Amniotic epithelial cell (primary cell): ENCODE data around the gene PSMG3.
"Not testable (repeated sequence)": the region's sequence is repeated elsewhere in the genome, so short reads cannot be mapped to it uniquely, and the experiment has no call there.

Experiments used
- DNase-seq: peaks from one replicate; pipeline ENCODE4 v3.0.0-alpha.2; 2010; ENCODE audit warnings: low read depth

Gene PSMG3

DNA sequence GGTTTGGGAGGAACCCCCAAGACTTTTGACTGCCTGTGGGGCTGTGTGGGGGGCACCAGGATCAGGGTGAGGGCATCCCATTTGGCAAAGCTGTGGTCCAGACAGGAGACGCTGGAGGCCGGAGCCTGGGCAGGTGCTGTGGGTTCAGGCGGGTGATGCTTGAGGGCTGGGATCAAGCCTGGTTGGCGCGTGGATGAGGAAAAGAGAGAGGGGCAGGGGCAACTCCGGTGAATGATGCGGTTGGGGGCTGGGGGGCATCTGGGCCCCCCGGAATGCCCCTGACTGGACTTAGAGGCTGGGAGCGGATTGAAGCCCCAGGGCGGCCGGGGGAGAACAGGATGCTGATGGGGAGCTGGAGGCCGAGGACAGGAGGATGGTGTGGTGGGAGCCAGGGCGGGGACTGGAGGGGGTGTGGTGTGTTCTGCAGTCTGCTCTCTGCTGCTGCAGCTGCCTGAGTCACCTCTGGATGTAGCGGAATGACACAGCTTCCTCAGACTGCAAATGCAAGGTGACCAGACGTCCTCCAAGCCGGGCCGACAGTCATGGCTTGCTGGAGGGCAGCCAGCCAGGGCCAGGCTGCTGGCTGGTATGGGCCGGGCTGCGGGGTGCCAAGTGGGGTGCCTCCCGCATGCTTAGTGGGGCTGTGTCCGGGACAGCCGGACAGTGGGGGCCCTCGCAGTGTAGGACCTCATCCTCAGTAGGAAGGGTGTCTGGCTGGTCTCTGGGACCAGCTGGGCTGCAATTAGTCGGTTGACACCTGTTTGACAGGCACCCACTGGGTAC lies 36.1 kb downstream of the PSMG3 start:
- peak; percentile 74 for DNase-seq

DNA sequence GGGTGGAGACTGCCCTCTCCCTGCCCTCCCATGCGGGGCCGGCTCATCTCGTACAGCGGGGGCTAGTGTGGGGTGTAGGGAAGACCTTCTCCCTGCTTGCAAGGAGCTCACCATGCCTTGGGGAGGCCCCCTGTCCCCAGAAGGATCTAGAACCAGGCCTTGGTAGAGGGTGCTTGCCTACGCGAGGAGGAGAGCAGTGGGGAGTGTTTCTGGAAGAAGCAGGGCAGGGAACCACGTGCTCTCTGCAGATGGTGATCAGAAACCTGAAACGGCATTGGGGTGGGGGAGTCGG lies 36.6 kb downstream of the PSMG3 start:
- no peak for DNase-seq

DNA sequence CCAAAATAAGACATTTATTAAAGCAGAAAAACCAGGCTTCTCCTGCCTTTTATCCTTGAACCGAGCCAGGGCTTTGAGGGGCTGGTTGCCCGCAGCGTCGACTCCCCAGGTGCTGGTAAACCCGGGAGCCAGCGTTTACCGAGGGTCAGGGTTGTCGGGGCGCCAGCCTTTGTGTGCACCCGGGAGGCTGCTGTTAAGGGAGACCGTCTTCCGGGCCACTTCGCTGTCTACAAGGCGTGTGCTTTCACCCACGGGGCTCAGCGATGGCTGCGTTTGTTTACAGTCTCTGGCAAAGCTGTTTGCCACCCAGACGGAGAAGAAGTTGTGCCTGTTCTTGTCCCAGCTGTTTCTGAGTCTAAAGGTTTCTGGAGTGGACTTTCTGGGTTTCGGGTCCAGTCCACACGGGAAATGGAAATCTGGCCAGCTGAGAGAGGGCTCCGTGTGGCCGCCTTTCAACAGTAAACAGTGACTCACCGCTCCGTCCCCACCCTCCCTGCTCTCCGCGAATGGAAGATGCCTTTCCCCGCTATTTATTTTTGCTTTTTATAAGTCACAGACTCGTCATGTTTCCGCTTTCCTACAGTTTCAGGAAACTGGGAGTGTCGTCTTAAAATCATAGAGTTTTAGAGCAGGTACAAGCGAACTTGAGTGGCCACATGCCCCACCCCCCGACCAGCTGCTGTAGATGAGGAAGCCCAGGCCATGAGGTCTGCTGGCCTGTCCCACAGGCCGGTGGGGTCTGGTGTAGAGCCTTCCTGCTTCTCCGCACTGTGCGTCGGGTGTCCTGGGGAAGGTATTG lies 37.2 kb downstream of the PSMG3 start:
- peak; percentile 79 for DNase-seq

DNA sequence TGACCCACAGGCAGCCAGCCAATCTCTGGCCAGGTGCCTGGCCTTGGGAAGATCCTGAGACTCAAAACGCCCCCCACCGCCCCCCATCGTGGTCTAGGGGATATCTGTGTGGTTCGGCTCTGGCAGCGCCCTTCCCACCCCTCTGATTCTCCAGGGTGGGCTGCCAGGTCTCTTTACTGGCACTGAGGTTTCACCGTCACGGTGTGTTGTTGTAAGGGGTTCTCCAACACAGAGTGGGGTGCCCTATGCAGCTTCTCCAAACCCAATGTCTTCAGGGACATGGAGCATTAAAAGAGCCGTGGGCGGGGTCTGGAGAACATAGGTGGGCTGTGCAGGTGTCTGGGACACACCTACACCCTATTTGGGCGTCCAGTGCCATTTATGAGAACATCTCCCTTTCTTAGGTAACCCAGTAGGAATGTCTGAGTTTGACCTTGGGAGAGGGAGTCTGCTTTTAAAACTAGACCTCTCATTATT lies 37.8 kb downstream of the PSMG3 start:
- no peak for DNase-seq

DNA sequence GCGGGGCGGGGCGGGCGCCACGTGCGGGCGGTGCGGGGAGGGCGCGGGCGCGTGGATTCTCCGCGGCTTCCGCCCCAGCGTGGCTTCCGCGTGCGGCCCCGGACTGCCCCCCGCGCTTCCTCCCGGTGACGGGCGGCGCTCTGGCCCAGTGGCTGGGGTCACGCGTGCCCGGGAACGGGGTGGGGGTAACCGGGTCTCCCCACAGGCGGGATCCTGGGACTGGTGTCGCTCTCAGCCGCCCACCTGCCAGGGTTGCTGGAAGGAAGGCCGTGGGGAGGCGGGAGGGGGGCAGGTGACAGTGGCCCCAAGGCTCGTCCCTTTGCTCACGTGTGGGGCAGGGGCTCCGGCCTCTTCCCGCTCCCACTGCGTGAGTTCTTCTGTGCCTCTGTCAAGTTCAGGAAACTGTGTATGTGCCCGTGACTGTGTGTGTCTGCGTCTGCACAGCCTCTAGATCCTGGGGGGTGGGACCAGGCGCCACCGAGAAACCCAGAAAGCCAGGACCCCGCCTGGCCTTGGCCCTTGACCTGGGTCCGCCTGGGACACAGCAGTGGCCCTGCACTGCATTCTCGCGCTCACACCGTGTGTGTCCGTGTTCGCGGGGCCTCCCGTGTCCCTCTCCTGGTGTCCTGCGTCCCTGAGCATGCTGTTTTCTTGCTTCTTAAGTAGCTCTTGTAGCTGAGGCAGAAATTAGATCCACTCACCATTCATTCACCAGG lies 38.4 kb downstream of the PSMG3 start:
- DNase-seq, result no peak

DNA sequence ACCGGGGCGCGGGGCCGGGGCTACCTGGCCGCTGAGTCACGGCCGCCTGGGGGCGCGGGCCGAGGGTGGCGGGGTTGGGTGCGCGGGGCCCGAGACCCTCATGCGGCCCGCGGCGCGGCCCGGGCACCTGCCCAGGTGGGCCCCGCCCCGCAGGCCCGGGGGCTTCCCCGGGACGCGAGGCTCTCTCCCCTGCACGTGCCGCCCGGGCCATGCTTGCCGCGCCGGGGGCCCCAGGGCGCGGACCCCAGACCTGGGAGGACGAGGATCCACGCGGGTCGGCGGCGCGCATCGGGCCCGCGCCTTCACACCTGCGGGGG lies 38.9 kb downstream of the PSMG3 start:
- no peak for DNase-seq

DNA sequence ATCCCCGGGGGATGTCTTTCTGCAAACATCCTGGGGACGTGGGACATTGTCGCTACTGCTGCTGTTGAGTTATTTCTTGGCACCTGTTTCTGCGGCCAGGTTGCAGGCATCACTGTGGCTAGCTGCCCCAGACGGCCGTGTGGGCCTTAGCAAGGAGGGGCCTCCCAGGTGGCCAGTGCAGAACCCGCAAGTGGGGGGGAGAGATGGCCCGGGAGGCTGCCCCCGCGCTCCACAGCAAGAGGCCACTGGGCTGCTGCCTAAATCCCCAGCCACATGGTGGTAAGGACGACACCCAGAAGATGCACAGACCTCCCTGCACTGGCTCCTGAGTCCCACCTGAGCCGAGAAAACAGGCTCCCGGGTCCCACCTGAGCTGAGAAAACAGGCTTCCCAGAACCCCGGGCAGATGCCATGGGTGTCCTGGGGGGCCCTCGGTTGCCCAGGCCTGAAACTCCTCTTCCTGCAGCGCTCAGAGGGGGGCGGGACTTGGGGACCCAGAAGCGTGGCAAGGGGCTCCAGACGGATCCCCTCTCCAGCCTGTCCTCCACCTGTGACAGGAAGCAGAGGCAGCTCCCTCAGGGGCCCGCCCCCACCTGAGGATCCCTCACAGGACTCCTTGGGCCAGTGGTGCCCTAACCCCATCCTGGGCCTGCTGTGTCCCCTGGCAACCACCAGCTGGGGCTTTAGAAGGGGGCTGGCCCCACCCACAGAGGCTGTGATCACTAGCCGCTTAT lies 40.3 kb downstream of the PSMG3 start:
- no peak for DNase-seq

DNA sequence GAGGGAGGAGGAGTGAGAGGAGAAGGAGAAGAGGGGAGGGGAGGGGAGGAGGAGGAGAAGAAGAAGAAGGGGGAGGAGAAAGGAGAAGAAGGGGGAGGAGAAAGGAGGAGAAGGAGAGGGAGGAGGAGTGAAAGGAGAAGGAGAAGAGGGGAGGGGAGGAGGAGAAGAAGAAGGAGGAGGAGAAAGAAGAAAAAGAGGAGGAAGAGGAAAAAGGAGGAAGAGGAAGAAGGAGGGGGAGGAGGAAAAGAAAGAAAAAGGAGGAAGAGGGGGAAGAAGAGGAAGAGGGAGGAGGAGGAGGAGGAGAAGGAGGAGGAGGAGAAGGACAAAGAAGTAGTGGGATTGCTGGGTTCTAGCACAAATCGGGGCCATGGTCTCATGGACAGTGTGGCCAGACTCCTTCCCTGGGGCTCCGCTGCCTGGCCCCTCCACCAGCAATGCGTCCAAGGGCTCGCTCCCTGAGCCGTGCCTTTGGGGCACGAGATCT lies 43.5 kb downstream of the PSMG3 start:
- peak; percentile 85 for DNase-seq

DNA sequence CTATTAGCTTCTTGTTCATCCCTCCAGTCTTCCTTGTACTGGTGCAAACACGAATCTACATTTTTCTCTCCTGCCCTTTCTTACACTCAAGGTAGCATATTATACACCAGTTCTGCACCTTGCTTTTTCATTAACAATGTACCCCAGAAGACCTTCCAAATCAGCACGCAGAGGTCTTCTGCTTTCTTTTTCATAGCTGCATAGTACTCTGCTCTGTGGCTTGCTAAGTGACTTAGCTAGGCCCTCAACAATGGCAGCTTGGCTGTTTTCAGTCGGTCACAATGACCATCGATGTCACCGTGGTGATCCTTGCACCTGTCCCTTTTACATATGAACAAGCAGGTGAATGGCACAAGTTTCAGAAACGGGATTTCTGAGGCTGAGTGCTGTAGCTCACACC lies 44.4 kb downstream of the PSMG3 start:
- no peak for DNase-seq

DNA sequence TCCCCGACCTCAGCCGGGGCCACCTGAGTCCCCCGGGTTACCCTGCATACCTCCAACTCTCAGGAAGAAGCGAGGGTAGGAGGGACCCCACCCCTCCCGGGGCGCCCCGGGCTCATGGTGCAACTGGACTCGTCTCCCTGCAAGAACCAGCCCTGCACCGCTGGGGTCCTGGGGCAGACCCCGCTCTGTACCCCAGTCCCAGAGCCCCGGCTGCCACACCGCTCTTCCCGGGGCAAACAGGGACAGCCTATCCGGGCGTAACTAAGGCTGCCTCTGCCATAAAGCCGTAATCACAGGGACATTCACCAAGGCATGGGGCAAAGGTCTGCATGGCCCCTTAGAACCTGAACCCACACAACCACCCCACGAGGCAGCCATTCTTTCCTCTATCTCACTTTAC lies 46.0 kb downstream of the PSMG3 start:
- DNase-seq, result no peak

DNA sequence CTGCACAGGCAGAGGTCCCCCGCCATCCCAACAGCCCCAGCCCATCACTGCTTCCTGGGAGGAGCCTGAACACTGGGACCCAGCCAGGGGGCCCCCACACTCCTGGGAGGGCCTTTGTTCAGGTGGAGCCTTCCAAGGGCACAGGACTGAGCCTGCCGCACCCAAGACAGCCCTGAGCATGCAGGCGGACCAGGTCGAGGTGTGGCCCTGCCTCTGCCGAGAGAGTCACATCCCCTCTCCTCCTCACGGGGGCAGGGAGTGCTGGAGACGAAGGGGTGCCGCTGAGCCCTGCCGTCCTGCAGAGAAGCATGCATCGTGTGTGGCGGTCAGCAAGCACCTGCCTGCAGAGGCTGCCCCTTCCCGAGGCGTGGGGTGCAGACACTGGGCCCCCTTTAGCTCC lies 46.6 kb downstream of the PSMG3 start:
- DNase-seq, result no peak

DNA sequence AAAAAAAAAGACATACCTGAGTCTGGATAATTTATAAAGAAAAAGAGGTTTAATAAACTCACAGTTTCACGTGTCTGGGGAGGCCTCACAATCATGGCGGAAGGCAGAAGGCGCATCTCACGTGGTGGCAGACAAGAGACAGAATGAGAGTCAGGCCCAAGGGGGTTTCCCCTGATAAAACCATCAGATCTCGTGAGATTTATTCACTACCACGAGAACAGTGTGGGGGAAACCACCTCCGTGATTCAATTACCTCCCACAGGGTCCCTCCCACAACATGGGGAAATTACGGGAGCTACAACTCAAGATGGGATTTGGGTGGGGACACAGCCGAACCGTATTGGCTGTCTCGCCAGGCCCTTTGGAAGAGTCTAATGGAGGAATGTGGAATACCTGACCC lies 48.4 kb downstream of the PSMG3 start:
- DNase-seq, result no peak

DNA sequence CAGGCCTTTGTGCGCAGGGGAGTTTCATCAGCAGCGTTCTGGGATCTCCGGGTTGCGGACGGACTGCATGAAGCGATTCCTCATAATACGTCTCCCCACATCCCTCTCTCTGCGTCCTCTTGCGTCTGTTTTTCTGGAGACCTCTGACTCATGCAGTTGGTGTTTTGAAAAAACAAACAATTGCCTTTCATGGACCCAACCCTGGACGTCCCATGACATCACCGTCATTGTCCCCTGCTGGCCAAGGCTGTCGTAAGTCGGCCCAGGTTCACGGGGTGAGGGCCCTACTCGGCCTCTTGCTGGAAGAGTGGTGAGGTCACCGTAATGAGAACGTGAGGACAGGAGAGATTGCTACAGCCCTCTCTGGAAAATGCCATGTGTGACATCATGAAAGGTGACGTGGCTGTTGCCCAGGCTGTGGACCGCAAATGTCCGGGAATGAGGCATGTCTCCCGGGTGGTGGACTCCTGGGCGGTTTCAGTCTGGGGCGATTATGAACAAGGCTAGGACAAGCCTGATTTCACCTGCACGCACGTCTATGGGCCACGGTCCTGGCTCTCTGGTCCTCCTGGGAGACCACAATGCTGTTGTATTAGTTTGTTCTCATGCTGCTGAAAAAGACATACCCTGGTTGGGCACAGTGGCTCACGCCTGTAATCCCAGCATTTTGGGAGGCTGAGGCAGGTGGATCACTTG lies 49.1 kb downstream of the PSMG3 start:
- peak; percentile 39 for DNase-seq

DNA sequence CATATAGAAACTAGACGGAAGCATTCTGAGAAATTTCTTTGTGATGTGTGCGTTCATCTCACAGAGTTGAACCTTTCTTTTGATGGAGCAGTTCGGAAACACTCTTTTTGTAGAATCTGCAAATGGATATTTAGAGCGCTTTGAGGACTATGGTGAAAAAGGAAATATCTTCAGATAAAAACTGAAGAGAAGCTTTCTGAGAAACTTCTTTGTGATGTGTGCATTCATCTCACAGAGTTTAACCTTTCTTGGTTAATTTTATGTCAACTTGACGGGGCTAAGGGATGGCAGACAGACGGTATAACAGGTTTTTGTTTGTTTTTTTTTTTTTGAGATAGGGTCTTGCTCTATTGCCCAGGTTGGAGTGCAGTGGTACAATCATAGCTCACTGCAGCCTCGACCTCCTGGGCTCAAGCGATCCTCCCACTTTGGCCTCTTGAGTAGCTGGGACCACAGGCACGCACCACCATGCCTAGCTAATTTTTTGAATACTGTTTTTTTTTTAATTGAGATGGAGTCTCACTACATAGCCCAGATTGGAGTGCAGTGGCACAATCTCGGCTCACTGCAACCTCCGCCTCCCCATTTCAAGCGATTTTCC lies 50.4 kb downstream of the PSMG3 start:
- DNase-seq, result not testable (repeated sequence)
